Activated CD4-positive, alpha-beta T cell treated with anti-CD3 and anti-CD28 coated beads for 36 hours (primary cell): ENCODE measurements around the gene ARCN1. TPM values are rescaled to one million over a fixed set of nuclear protein-coding genes. Genes with fewer than 3 reads are reported as not detected.

Experiments used
- ATAC-seq: fragments of 200-7000 bp; cut with Tn5 transposase; one replicate; pipeline ENCODE4 v1.10.0; 2021; ENCODE audit warnings: mild to moderate bottlenecking, moderate library complexity
- CTCF ChIA-PET: fragments of 350-600 bp; sonication (Branson Sonifier 250); formaldehyde crosslinking; loops from one replicate; lab custom pipeline; 2021; ENCODE audit warnings: antibody characterized with exemption; lab: Charles Lee
- POLR2A ChIA-PET: fragments of 350-600 bp; sonication (Branson Sonifier 250); formaldehyde crosslinking; loops from one replicate; lab custom pipeline; 2021; ENCODE audit warnings: antibody characterized with exemption, inconsistent platforms; lab: Charles Lee
- DNase-seq: peaks from one replicate; pipeline ENCODE4 v3.0.0-alpha.2; 2020
- H3K27ac Mint-ChIP-seq: one replicate; pipeline ENCODE4 v1.8.0; 2021; ENCODE audit warnings: mixed read lengths
- H3K27me3 Mint-ChIP-seq: one replicate; pipeline ENCODE4 v1.8.0; 2021; ENCODE audit warnings: mixed read lengths
- H3K36me3 Mint-ChIP-seq: one replicate; pipeline ENCODE4 v1.8.0; 2021; ENCODE audit warnings: low read depth, mixed read lengths
- H3K4me1 Mint-ChIP-seq: one replicate; pipeline ENCODE4 v1.8.0; 2021; ENCODE audit warnings: mixed read lengths
- H3K4me3 Mint-ChIP-seq: one replicate; pipeline ENCODE4 v1.8.0; 2021; ENCODE audit warnings: mild to moderate bottlenecking, moderate library complexity, mixed read lengths
- H3K9me3 Mint-ChIP-seq: one replicate; pipeline ENCODE4 v1.8.0; 2021; ENCODE audit warnings: low read depth, mixed read lengths
- intact Hi-C, 2 experiments: fragments of 100-400 bp; cut with DNase I in 1 of 2; cut with micrococcal nuclease in 1 of 2; formaldehyde crosslinking; loops; one replicate each; pipeline versions ENCODE4 v1.14.2 to v1.15.1; 2022 to 2024; cut with DNase I, micrococcal nuclease
- total RNA-seq, 2 experiments: library from RNA; stranded (reverse); gene quantifications; one replicate each; pipeline ENCODE4 v1.2.3, GENCODE V29; 2021

ARCN1 gene
- total RNA-seq, 2 experiments from 2014 or later, result 148 to 154 TPM

DNA sequence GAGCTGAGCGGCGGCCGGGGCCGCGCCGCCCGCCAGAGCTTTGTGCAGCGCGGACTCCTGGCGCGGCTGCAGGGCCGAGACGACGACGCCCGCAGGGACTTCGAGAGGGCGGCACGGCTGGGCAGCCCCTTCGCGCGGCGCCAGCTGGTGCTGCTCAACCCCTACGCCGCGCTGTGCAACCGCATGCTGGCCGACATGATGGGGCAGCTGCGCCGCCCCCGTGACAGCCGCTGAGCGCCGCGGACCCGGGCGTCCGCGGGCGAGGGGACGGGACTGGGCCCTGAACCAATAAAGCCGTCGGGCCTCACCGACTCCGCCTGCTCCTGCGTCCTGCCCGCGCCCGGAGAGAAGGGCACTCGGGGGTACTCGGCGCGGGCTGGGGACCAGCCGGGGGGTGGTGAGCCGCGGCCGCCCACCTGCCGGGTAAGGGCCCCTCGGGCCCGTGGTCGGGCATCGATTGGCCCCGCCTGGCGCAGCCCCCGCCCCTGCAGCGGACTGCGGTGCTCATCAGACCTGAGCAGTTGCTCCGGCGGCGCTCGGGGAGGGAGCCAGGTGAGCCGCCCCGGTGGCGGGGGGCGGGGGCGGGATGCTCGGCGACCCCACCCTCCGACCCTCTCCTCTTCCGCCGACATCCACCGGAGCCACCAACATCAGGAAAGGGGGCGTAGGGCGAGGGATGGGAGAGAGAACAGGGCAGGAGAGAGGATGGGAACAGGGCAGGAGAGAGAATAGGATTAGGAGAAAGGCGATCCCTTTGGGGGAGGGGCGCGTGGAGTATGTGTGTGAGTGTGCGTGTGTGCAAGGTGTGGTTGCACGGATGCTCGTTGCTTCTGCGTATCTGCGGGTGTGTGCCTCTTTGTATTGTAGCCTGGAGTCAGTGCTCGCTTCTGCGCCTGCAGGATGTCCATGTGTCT lies 41.3 kb upstream of the ARCN1 start, which contains the start of gene TMEM25:
Gene TMEM25, plus strand, starts transcription at position 510 of the 914 bp plus-strand sequence. CDS start 610 bp downstream, outside the sequence.
- peaks cover 3% of the 10 kb centered on the region for H3K36me3 Mint-ChIP-seq
- POLR2A ChIA-PET, result interaction anchor here (0.6 kb wide), 1 partner anchor 43 kb away, joined by 4 read pairs; no protein-coding TSS in a partner anchor
- peaks cover 27% of the 10 kb centered on the region for H3K4me1 Mint-ChIP-seq
- H3K4me3 Mint-ChIP-seq, result peak within 1 kb of the TSS; percentile 82
- H3K9me3 Mint-ChIP-seq, result no peaks in the 10 kb centered on the region
- CTCF ChIA-PET, result interaction anchor here (0.6 to 1.0 kb wide), 4 partner anchors 22 to 415 kb away, joined by 3 to 5 read pairs (median 4); no protein-coding TSS in a partner anchor
- no peaks in the 10 kb centered on the region for H3K27me3 Mint-ChIP-seq
- H3K27ac Mint-ChIP-seq, result peak within 1 kb of the TSS; percentile 75
- peak; percentile 90 for ATAC-seq
- intact Hi-C loops, result loop anchor here (2.0 to 5.0 kb wide), 2 partner anchors 36 to 42 kb away; partner anchors contain the start of genes ARCN1 (in 1 of the 2) and IFT46 (in 1 of the 2)
- peak; percentile 87 for DNase-seq

DNA sequence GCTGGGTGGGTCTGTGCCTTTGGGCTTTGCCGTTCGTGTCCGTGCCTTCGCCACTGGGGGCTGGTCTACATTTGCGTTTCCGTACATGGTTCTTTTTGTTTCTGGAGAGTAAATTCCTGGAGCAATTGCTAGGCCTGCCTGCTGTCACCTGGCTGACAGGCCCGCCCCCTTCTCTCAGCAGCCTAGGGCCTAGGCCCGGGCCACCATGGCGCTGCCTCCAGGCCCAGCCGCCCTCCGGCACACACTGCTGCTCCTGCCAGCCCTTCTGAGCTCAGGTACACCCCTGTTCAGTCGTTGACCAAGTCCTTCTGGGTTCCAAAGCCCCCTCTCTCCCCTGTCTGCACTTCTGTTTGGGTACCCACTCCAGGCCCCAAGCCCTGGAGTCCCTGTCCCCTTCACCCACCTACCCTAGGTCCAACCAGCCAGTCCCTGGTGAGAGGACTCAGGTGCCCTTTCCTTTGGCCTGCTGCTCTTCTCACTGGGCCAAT lies 40.6 kb upstream of the ARCN1 start:
- peak; percentile 16 for ATAC-seq
- peaks cover 3% of the 10 kb centered on the region for H3K36me3 Mint-ChIP-seq
- peak overlapping the region; percentile 75 for H3K27ac Mint-ChIP-seq
- H3K27me3 Mint-ChIP-seq, result no peaks in the 10 kb centered on the region
- ChIA-PET CTCF (no interaction called here), POLR2A (no interaction called here)
- intact Hi-C loops, result loop anchor here (2.0 to 5.0 kb wide), 2 partner anchors 36 to 41 kb away; partner anchors contain the start of genes ARCN1 (in 1 of the 2) and IFT46 (in 1 of the 2)
- H3K4me1 Mint-ChIP-seq, result peaks cover 27% of the 10 kb centered on the region
- H3K4me3 Mint-ChIP-seq, result peak overlapping the region; percentile 82
- no peaks in the 10 kb centered on the region for H3K9me3 Mint-ChIP-seq
- no peak for DNase-seq

GRCh38 chr11:118532091-118532490 lies 40.1 kb upstream of the ARCN1 start:
- peaks cover 27% of the 10 kb centered on the region for H3K4me1 Mint-ChIP-seq
- H3K27ac Mint-ChIP-seq, result no peak overlapping the region
- CTCF ChIA-PET, result interaction anchor here (0.6 kb wide), 1 partner anchor 255 kb away, joined by 3 read pairs; no protein-coding TSS in a partner anchor
- POLR2A ChIA-PET, result no interaction called here
- intact Hi-C loops, result loop anchor here in 1 of 2 experiments (5.0 kb wide), 1 partner anchor 35 kb away; the partner anchor contains the start of gene IFT46
- no peaks in the 10 kb centered on the region for H3K27me3 Mint-ChIP-seq
- no peak for ATAC-seq
- DNase-seq, result peak; percentile 8
- peaks cover 3% of the 10 kb centered on the region for H3K36me3 Mint-ChIP-seq
- no peaks in the 10 kb centered on the region for H3K9me3 Mint-ChIP-seq
- H3K4me3 Mint-ChIP-seq, result peak overlapping the region; percentile 82

- intact Hi-C loops, result loop anchor here in 1 of 2 experiments (5.0 kb wide), 1 partner anchor 34 kb away; the partner anchor contains the start of gene IFT46
- Mint-ChIP-seq H3K4me3 (no peak overlapping the region), H3K36me3 (peaks cover 3% of the 10 kb centered on the region), H3K27me3 (no peaks in the 10 kb centered on the region), H3K9me3 (no peaks in the 10 kb centered on the region), H3K4me1 (peaks cover 25% of the 10 kb centered on the region), H3K27ac (no peak overlapping the region)
- DNase-seq (no peak), ATAC-seq (no peak)
- POLR2A ChIA-PET, result no interaction called here
- CTCF ChIA-PET, result interaction anchor here (0.6 kb wide), 1 partner anchor 256 kb away, joined by 3 read pairs; no protein-coding TSS in a partner anchor
Measured at GRCh38 chr11:118532852-118533768, 39.1 kb upstream of the ARCN1 start.

DNA sequence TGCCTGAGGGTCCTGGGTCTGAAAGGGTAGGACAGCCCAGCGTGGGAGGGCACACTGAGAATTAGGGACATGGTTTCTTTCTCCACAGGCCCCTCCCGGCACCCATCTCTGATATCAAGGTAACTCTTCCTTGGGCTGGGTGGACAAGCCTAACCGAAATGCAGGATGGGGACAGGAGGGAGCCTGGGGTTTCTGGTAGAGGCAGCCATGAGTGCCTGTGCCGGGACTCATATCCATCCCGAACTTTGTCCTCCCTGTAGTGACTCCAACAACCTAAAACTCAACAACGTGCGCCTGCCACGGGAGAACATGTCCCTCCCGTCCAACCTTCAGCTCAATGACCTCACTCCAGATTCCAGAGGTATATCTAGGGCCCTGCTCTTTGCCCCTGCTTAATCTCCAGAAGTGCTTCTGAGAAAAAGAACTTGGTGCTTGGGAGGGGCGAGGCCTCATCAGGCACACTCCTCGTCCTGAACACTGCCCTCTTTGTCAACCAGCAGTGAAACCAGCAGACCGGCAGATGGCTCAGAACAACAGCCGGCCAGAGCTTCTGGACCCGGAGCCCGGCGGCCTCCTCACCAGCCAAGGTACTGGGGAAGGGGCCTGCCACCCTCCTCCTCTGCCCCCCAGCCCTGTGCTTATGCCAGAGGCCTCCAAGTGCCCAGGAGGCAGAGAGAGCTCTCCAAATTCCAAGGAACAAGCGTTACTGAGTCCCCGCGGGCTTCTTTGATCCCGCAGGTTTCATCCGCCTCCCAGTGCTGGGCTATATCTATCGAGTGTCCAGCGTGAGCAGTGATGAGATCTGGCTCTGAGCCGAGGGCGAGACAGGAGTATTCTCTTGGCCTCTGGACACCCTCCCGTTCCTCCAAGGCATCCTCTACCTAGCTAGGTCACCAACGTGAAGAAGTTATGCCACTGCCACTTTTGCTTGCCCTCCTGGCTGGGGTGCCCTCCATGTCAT lies 38.2 kb upstream of the ARCN1 start:
- H3K4me1 Mint-ChIP-seq, result peaks cover 22% of the 10 kb centered on the region
- ATAC-seq (no peak), DNase-seq (no peak)
- H3K36me3 Mint-ChIP-seq, result peaks cover 3% of the 10 kb centered on the region
- no peaks in the 10 kb centered on the region for H3K9me3 Mint-ChIP-seq
- H3K27ac Mint-ChIP-seq, result no peak overlapping the region
- POLR2A ChIA-PET, result interaction anchor here (0.6 kb wide), 1 partner anchor 15 kb away, joined by 8 read pairs; no protein-coding TSS in a partner anchor
- H3K27me3 Mint-ChIP-seq, result no peaks in the 10 kb centered on the region
- CTCF ChIA-PET, result no interaction called here
- H3K4me3 Mint-ChIP-seq, result no peak overlapping the region
- intact Hi-C loops, result loop anchor here in 1 of 2 experiments (5.0 kb wide), 1 partner anchor 33 kb away; the partner anchor contains the start of gene IFT46

DNA sequence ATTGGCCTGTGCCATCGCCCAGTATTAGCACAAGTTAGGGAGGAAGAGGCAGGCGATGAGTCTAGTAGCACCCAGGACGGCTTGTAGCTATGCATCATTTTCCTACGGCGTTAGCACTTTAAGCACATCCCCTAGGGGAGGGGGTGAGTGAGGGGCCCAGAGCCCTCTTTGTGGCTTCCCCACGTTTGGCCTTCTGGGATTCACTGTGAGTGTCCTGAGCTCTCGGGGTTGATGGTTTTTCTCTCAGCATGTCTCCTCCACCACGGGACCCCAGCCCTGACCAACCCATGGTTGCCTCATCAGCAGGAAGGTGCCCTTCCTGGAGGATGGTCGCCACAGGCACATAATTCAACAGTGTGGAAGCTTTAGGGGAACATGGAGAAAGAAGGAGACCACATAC lies 36.9 kb upstream of the ARCN1 start:
- Mint-ChIP-seq H3K4me3 (no peak overlapping the region), H3K4me1 (peaks cover 10% of the 10 kb centered on the region), H3K36me3 (peaks cover 4% of the 10 kb centered on the region), H3K27ac (no peak overlapping the region), H3K9me3 (no peaks in the 10 kb centered on the region), H3K27me3 (no peaks in the 10 kb centered on the region)
- DNase-seq, result no peak
- CTCF ChIA-PET, result no interaction called here
- intact Hi-C loops, result no loop called here
- POLR2A ChIA-PET, result no interaction called here
- ATAC-seq, result no peak

DNA sequence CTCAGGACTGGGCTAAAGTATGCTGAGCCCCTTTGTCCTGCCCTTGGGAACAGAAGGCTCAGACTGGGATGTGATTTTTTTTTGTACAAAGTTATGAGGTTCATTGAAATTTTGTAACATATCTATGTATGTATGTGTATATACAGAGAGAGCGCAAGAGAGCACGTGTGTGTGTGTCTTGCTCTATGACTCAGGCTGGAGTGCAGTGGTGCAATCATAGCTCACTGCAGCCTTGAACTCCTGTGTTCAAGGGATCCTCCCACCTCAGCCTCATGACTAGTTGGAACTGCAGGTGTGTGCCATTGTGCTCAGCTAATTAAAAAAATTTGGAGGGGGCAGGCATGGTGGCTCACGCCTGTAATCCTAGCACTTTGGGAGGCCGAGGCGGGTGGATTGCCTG lies 35.5 kb upstream of the ARCN1 start:
- ChIA-PET CTCF (interaction anchor here (0.6 kb wide), 1 partner anchor 9 kb away, joined by 3 read pairs; the partner anchor contains the start of gene TTC36), POLR2A (no interaction called here)
- intact Hi-C loops, result no loop called here
- H3K4me1 Mint-ChIP-seq, result peaks cover 5% of the 10 kb centered on the region
- peaks cover 11% of the 10 kb centered on the region for H3K36me3 Mint-ChIP-seq
- DNase-seq, result no peak
- no peaks in the 10 kb centered on the region for H3K9me3 Mint-ChIP-seq
- no peak overlapping the region for H3K4me3 Mint-ChIP-seq
- H3K27me3 Mint-ChIP-seq, result no peaks in the 10 kb centered on the region
- ATAC-seq, result peak; percentile 36
- no peak overlapping the region for H3K27ac Mint-ChIP-seq

DNA sequence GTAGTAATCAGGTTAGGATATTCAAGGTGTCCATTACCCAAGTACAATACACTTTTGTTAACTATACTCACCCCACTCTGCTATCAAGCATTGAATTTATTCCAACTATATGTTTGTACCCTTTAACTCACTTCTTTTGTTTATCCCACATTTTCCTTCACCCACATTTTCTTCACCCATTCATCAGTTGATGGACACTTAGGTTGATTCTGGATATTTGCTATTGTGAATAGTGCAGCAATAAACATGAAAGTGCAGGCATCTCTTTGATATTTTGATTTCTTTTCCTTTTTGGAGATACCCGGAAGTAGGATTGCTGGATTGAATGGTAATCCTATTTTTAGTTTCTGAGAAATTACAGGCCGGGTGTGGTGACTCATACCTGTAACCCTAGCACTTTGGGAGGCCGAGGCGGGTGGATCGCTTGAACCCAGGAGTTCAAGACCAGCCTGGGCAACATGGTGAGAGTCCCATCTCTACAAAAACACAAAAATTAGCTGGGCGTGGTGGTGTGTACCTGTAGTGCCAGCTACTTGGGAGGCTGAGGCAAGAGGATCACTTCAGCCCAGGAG lies 34.7 kb upstream of the ARCN1 start:
- Mint-ChIP-seq H3K27me3 (no peaks in the 10 kb centered on the region), H3K9me3 (no peaks in the 10 kb centered on the region), H3K36me3 (peaks cover 11% of the 10 kb centered on the region), H3K4me1 (peaks cover 3% of the 10 kb centered on the region), H3K27ac (no peak overlapping the region), H3K4me3 (no peak overlapping the region)
- no peak for ATAC-seq
- DNase-seq, result no peak
- intact Hi-C loops, result no loop called here
- ChIA-PET CTCF (no interaction called here), POLR2A (no interaction called here)

DNA sequence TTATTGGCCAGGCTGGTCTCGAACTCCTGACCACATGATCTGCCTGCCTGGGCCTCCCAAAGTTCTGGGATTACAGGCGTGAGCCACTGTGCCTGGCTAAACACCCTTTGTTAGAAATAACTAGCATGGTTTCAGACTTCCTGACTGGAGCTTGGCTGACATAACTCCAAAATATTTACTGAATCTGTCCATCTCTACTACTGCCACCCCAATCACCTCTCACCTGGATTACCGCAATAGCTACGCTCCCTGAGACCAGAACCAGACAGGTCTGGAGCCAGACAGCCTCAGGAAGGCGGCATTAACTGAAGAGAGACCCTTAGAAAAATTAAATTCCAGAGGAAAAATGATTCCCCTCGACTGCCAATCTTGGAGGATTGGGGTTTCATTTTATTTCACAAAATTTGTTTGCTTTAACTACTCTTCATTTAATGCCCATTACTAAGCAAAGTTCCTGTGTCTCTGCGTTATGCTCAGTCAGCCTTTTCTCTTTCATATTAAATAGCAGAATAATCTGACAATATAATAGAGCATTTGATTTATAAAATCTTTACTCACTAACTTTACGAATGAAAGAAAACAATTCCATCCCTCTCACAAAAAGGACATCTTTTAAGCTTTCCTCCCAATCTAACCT lies 28.1 kb upstream of the ARCN1 start:
- ATAC-seq (no peak), DNase-seq (no peak)
- Mint-ChIP-seq H3K4me3 (no peak overlapping the region), H3K4me1 (no peaks in the 10 kb centered on the region), H3K27ac (no peak overlapping the region), H3K36me3 (peaks cover 9% of the 10 kb centered on the region), H3K9me3 (no peaks in the 10 kb centered on the region), H3K27me3 (no peaks in the 10 kb centered on the region)
- POLR2A ChIA-PET, result no interaction called here
- CTCF ChIA-PET, result interaction anchor here (0.6 to 0.7 kb wide), 3 partner anchors 70 to 372 kb away, joined by 3 to 4 read pairs (median 3); no protein-coding TSS in a partner anchor
- intact Hi-C loops, result no loop called here
